H7 (cell line): ENCODE measurements around the gene RANBP10. TPM values are rescaled to one million over a fixed set of nuclear protein-coding genes. Genes with fewer than 3 reads are reported as not detected.
"Not testable (repeated sequence)": the region's sequence is repeated elsewhere in the genome, so short reads cannot be mapped to it uniquely, and the experiment has no call there.

Source experiments
- DNase-seq: peaks from one replicate; pipeline ENCODE4 v3.0.0; 2012
- H3K27me3 ChIP-seq: 2 replicates; pipeline ENCODE4 v1.6.0; 2011; ENCODE audit warnings: mild to moderate bottlenecking, low read length; ENCODE audit not compliant: control insufficient read depth, insufficient read depth
- H3K36me3 ChIP-seq: replicated peaks from 2 replicates; pipeline ENCODE4 v1.5.1; 2011; ENCODE audit warnings: low read length; ENCODE audit not compliant: control insufficient read depth, insufficient read depth
- H3K4me3 ChIP-seq: 2 replicates; pipeline ENCODE4 v1.5.1; 2011; ENCODE audit warnings: low read depth, mild to moderate bottlenecking, control low read depth, low read length, moderate library complexity; ENCODE audit not compliant: insufficient read depth
- total RNA-seq: library from RNA; depleted of rRNA; stranded (reverse); fragments of >200 nt; shearing (Covaris generic); gene quantifications from 2 replicates; pipeline ENCODE4 v1.2.3, GENCODE V29; 2014

RANBP10 gene
- total RNA-seq, 1 experiment from 2014 or later = 7.3 TPM

- no peak overlapping the region for H3K4me3 ChIP-seq
- DNase-seq = no peak
- H3K27me3 ChIP-seq = no peaks in the 10 kb centered on the region
- H3K36me3 ChIP-seq = no peaks in the 10 kb centered on the region
Observed at GRCh38 chr16:67710607-67711006, 95.8 kb downstream of the RANBP10 start.

GRCh38 chr16:67709050-67709449 is 97.3 kb downstream of the RANBP10 start:
- no peak for DNase-seq
- Histone ChIP-seq H3K27me3 (no peaks in the 10 kb centered on the region), H3K4me3 (no peak overlapping the region), H3K36me3 (no peaks in the 10 kb centered on the region)

GRCh38 chr16:67708368-67708771 is 98.0 kb downstream of the RANBP10 start:
- H3K4me3 ChIP-seq = no peak overlapping the region
- H3K27me3 ChIP-seq = no peaks in the 10 kb centered on the region
- DNase-seq = no peak
- H3K36me3 ChIP-seq = no peaks in the 10 kb centered on the region

GRCh38 chr16:67707790-67708189 is 98.6 kb downstream of the RANBP10 start:
- Histone ChIP-seq H3K27me3 (no peaks in the 10 kb centered on the region), H3K36me3 (no peaks in the 10 kb centered on the region)
- no peak for DNase-seq

GRCh38 chr16:67707210-67707609 is 99.2 kb downstream of the RANBP10 start:
- H3K36me3 ChIP-seq = no peaks in the 10 kb centered on the region
- no peak for DNase-seq
- H3K27me3 ChIP-seq = no peaks in the 10 kb centered on the region
- H3K4me3 ChIP-seq = no peak overlapping the region

More at GRCh38 chr16:67707790-67708189, 98.6 kb downstream of the RANBP10 start:
- H3K4me3 ChIP-seq = no peak overlapping the region

- Histone ChIP-seq H3K27me3 (no peaks in the 10 kb centered on the region), H3K36me3 (no peaks in the 10 kb centered on the region), H3K4me3 (no peak overlapping the region)
- DNase-seq = no peak
Observed at GRCh38 chr16:67704110-67704509, 102.2 kb downstream of the RANBP10 start.

- no peaks in the 10 kb centered on the region for H3K36me3 ChIP-seq
- no peaks in the 10 kb centered on the region for H3K27me3 ChIP-seq
- no peak overlapping the region for H3K4me3 ChIP-seq
- no peak for DNase-seq
Observed at GRCh38 chr16:67703626-67704025, 102.7 kb downstream of the RANBP10 start.

GRCh38 chr16:67702130-67702529 is 104.2 kb downstream of the RANBP10 start:
- no peaks in the 10 kb centered on the region for H3K36me3 ChIP-seq
- no peaks in the 10 kb centered on the region for H3K27me3 ChIP-seq
- no peak overlapping the region for H3K4me3 ChIP-seq
- DNase-seq = no peak

GRCh38 chr16:67701420-67701819 is 104.9 kb downstream of the RANBP10 start:
- no peak for DNase-seq
- no peak overlapping the region for H3K4me3 ChIP-seq
- H3K27me3 ChIP-seq = no peaks in the 10 kb centered on the region
- no peaks in the 10 kb centered on the region for H3K36me3 ChIP-seq

- Histone ChIP-seq H3K27me3 (no peaks in the 10 kb centered on the region), H3K36me3 (no peaks in the 10 kb centered on the region), H3K4me3 (no peak overlapping the region)
- no peak for DNase-seq
Observed at GRCh38 chr16:67699265-67699664, 107.1 kb downstream of the RANBP10 start.

GRCh38 chr16:67697422-67698185 is 108.8 kb downstream of the RANBP10 start:
- DNase-seq = no peak
- Histone ChIP-seq H3K27me3 (no peaks in the 10 kb centered on the region), H3K36me3 (no peaks in the 10 kb centered on the region), H3K4me3 (no peak overlapping the region)

- DNase-seq = no peak
- Histone ChIP-seq H3K36me3 (no peaks in the 10 kb centered on the region), H3K27me3 (no peaks in the 10 kb centered on the region), H3K4me3 (no peak overlapping the region)
Observed at GRCh38 chr16:67694611-67695010, 111.7 kb downstream of the RANBP10 start.

- H3K36me3 ChIP-seq, H3K4me3 ChIP-seq, DNase-seq, H3K27me3 ChIP-seq: not testable (repeated sequence)
Observed at GRCh38 chr16:67693517-67694285, 112.7 kb downstream of the RANBP10 start.

GRCh38 chr16:67685388-67686112 is 120.8 kb downstream of the RANBP10 start:
- no peaks in the 10 kb centered on the region for H3K27me3 ChIP-seq
- no peak overlapping the region for H3K4me3 ChIP-seq
- no peak for DNase-seq
- peaks cover 9% of the 10 kb centered on the region for H3K36me3 ChIP-seq

- no peak for DNase-seq
- Histone ChIP-seq H3K36me3 (peaks cover 9% of the 10 kb centered on the region), H3K27me3 (no peaks in the 10 kb centered on the region), H3K4me3 (no peak overlapping the region)
Observed at GRCh38 chr16:67683767-67684166, 122.6 kb downstream of the RANBP10 start.
